ENCODE measurements around the gene TMEM72. TPM values are rescaled to one million over a fixed set of nuclear protein-coding genes. Genes with fewer than 3 reads are reported as not detected.

TMEM72 gene
- total and polyA plus RNA-seq, 4 donors, result 0.02 to 0.33 TPM; not detected in 2

- no peak for TF ChIP-seq NR2F2 (IDR thresholded peaks at IDR 0.05)
- no peak for TF ChIP-seq ZBTB33 (IDR thresholded peaks at IDR 0.05)
- no peak for TF ChIP-seq GABPA (IDR thresholded peaks at IDR 0.05 in 1 of 2, conservative IDR thresholded peaks at IDR 0.05 in 1 of 2)
- TF ChIP-seq ATF3 (IDR thresholded peaks at IDR 0.05), result no peak
- TF ChIP-seq HNF4G (IDR thresholded peaks at IDR 0.05), result no peak
- no peak for TF ChIP-seq RAD21 (IDR thresholded peaks at IDR 0.05)
- TF ChIP-seq MAX (IDR thresholded peaks at IDR 0.05), result no peak
- no peak for TF ChIP-seq EGR1 (IDR thresholded peaks at IDR 0.05; ENCODE audit: low read depth in 2 of 2)
- TF ChIP-seq YY1 (IDR thresholded peaks at IDR 0.05), result no peak
- no peak for TF ChIP-seq HNF4A (conservative IDR thresholded peaks at IDR 0.05)
- Histone ChIP-seq H3K9me3 (ENCODE audit: control insufficient read depth in 4 of 4, low read length in 3 of 4) (no peaks in the 10 kb centered on the region), H3K9ac (ENCODE audit: low read depth in 1 of 2, low read length in 2 of 2) (no peak overlapping the region), H3K4me1 (ENCODE audit: control insufficient read depth in 4 of 4, insufficient read depth in 4 of 4, low read length in 3 of 4) (no peaks in the 10 kb centered on the region), H3K27me3 (ENCODE audit: control insufficient read depth in 4 of 4, insufficient read depth in 4 of 4, low read length in 3 of 4) (no peaks in the 10 kb centered on the region), H3K27ac (ENCODE audit: low read depth in 1 of 2, low read length in 2 of 2) (no peak overlapping the region), H3K4me3 (ENCODE audit: low read depth in 1 of 3, low read length in 3 of 3) (no peak overlapping the region), H3K36me3 (ENCODE audit: control insufficient read depth in 4 of 4, insufficient read depth in 3 of 4, low read depth in 1 of 4, low read length in 3 of 4) (no peaks in the 10 kb centered on the region)
- WGBS, result 94% methylated on average over 7 of the region's 7 CpGs
- no peak for DNase-seq (ENCODE audit: low spot score)
Measured at GRCh38 chr10:44897049-44897448, 14.1 kb upstream of the TMEM72 start.

GRCh38 chr10:44898665-44899064, 12.5 kb upstream of the TMEM72 start:
- Histone ChIP-seq H3K27me3 (ENCODE audit: control insufficient read depth in 4 of 4, insufficient read depth in 4 of 4, low read length in 3 of 4) (no peaks in the 10 kb centered on the region), H3K9ac (ENCODE audit: low read depth in 1 of 2, low read length in 2 of 2) (no peak overlapping the region), H3K36me3 (ENCODE audit: control insufficient read depth in 4 of 4, insufficient read depth in 3 of 4, low read depth in 1 of 4, low read length in 3 of 4) (no peaks in the 10 kb centered on the region), H3K27ac (ENCODE audit: low read depth in 1 of 2, low read length in 2 of 2) (no peak overlapping the region), H3K9me3 (ENCODE audit: control insufficient read depth in 4 of 4, low read length in 3 of 4) (no peaks in the 10 kb centered on the region), H3K4me3 (ENCODE audit: low read depth in 1 of 3, low read length in 3 of 3) (no peak overlapping the region), H3K4me1 (ENCODE audit: control insufficient read depth in 4 of 4, insufficient read depth in 4 of 4, low read length in 3 of 4) (no peaks in the 10 kb centered on the region)
- WGBS, result 77% methylated on average over 4 of the region's 4 CpGs
- TF ChIP-seq NR2F2 (IDR thresholded peaks at IDR 0.05) (no peak), EGR1 (IDR thresholded peaks at IDR 0.05; ENCODE audit: low read depth in 2 of 2) (no peak), RXRA (IDR thresholded peaks at IDR 0.05) (no peak), HNF4A (conservative IDR thresholded peaks at IDR 0.05) (no peak), ATF3 (IDR thresholded peaks at IDR 0.05) (no peak), REST (IDR thresholded peaks at IDR 0.05) (no peak), TAF1 (conservative IDR thresholded peaks at IDR 0.05) (no peak), CTCF (IDR thresholded peaks at IDR 0.05; ENCODE audit: low read depth, low read length, missing input control) (no peak), RAD21 (IDR thresholded peaks at IDR 0.05) (no peak), FOXA1 (IDR thresholded peaks at IDR 0.05) (no peak), YY1 (IDR thresholded peaks at IDR 0.05) (no peak), ZBTB33 (IDR thresholded peaks at IDR 0.05) (no peak), SP1 (IDR thresholded peaks at IDR 0.05) (no peak), GABPA (IDR thresholded peaks at IDR 0.05 in 1 of 2, conservative IDR thresholded peaks at IDR 0.05 in 1 of 2) (no peak), FOXA2 (IDR thresholded peaks at IDR 0.05) (no peak), MAX (IDR thresholded peaks at IDR 0.05) (no peak), HNF4G (IDR thresholded peaks at IDR 0.05) (no peak), JUND (IDR thresholded peaks at IDR 0.05) (no peak)
- no peak for DNase-seq (ENCODE audit: low spot score)
